GM19468 (cell line): Measurements from ENCODE around the gene TMEM63A.

Experiments
- ATAC-seq: cut with Tn5 transposase; IDR thresholded peaks from one replicate; pipeline ENCODE4 v1.9.1; 2021; ENCODE audit warnings: mild to moderate bottlenecking, moderate library complexity, moderate number of reproducible peaks; ENCODE audit not compliant: unreplicated experiment; ENCODE audit errors: extremely low read depth

TMEM63A gene

GRCh38 chr1:225870911-225871310, 11.3 kb downstream of the TMEM63A start:
- ATAC-seq = no peak

- no peak for ATAC-seq
Measured at GRCh38 chr1:225868631-225869330, 13.4 kb downstream of the TMEM63A start.

- ATAC-seq = no peak
Measured at GRCh38 chr1:225866981-225867380, 15.2 kb downstream of the TMEM63A start.

GRCh38 chr1:225866061-225866837, 15.9 kb downstream of the TMEM63A start:
- ATAC-seq = peak; percentile 45

- ATAC-seq = no peak
Measured at GRCh38 chr1:225865514-225865913, 16.7 kb downstream of the TMEM63A start.

- no peak for ATAC-seq
Measured at GRCh38 chr1:225863167-225863566, 19.0 kb downstream of the TMEM63A start.

GRCh38 chr1:225862581-225862950, 19.6 kb downstream of the TMEM63A start:
- no peak for ATAC-seq

GRCh38 chr1:225861834-225862580, 20.2 kb downstream of the TMEM63A start:
- no peak for ATAC-seq

- no peak for ATAC-seq
Measured at GRCh38 chr1:225860876-225861441, 21.2 kb downstream of the TMEM63A start.

- ATAC-seq = no peak
Measured at GRCh38 chr1:225860107-225860506, 22.1 kb downstream of the TMEM63A start.

GRCh38 chr1:225859151-225859550, 23.0 kb downstream of the TMEM63A start:
- ATAC-seq = no peak

GRCh38 chr1:225857256-225857655, 24.9 kb downstream of the TMEM63A start:
- no peak for ATAC-seq

- no peak for ATAC-seq
Measured at GRCh38 chr1:225855503-225856300, 26.5 kb downstream of the TMEM63A start.

GRCh38 chr1:225853441-225853840, 28.7 kb downstream of the TMEM63A start:
- ATAC-seq = no peak

GRCh38 chr1:225852413-225853124, 29.6 kb downstream of the TMEM63A start:
- no peak for ATAC-seq

GRCh38 chr1:225851805-225852204, 30.4 kb downstream of the TMEM63A start:
- ATAC-seq = peak; percentile 67

- ATAC-seq = no peak
Measured at GRCh38 chr1:225850370-225850769, 31.8 kb downstream of the TMEM63A start.

- ATAC-seq = no peak
Measured at GRCh38 chr1:225849925-225850324, 32.3 kb downstream of the TMEM63A start.
